Tibial artery (tissue), 4 donors: ENCODE measurements around the gene PPIL1.

ENCODE experiments used
- DNase-seq, 2 donors: peaks; one replicate each; pipeline ENCODE4 v3.0.0-alpha.2; 2019
- H3K27ac ChIP-seq, 2 donors: fragments of 200-600 bp; sonication (generic) in 1 of 2; 1 replicate in 1 of 2; 2 replicates in 1 of 2; pipeline ENCODE4 v1.5.1; 2018 to 2019; ENCODE audit warnings: mild to moderate bottlenecking in 1 of 2
- H3K27me3 ChIP-seq, 2 donors: fragments of 200-600 bp; sonication (generic) in 1 of 2; one replicate each; pipeline versions ENCODE4 v1.5.1 to v1.6.0; 2016 to 2019
- H3K36me3 ChIP-seq, 3 donors: fragments of 200-600 bp; sonication (generic) in 2 of 3; one replicate each; pipeline ENCODE4 v1.5.1; 2016 to 2019; ENCODE audit warnings: mild to moderate bottlenecking in 2 of 3
- H3K4me1 ChIP-seq, 4 donors: fragments of 200-600 bp; sonication (generic) in 2 of 4; 1 replicate in 3 of 4; 2 replicates in 1 of 4; pipeline ENCODE4 v1.5.1; 2016 to 2019
- H3K4me3 ChIP-seq, 2 donors: fragments of 200-600 bp; sonication (generic) in 1 of 2; 1 replicate in 1 of 2; 2 replicates in 1 of 2; pipeline ENCODE4 v1.5.1; 2018 to 2019; ENCODE audit warnings: mild to moderate bottlenecking in 2 of 2
- H3K9me3 ChIP-seq, 3 donors: fragments of 200-600 bp; sonication (generic) in 1 of 3; one replicate each; pipeline ENCODE4 v1.5.1; 2016 to 2019
- CTCF ChIP-seq, 2 experiments: fragments of 200-600 bp in 1 of 2; fragments of 450-650 bp in 1 of 2; IDR thresholded peaks; one replicate each; pipeline ENCODE4 v1.5.1; 2017 to 2019; ENCODE audit warnings: antibody characterized with exemption in 2 of 2, mild to moderate bottlenecking in 1 of 2, moderate library complexity in 1 of 2
- intact Hi-C: fragments of 100-400 bp; cut with DNase I; formaldehyde crosslinking; loops from one replicate; pipeline ENCODE4 v1.15.0; 2023; ENCODE audit warnings: low total_unique reads

Gene PPIL1

GRCh38 chr6:36867471-36868224, 7.0 kb downstream of the PPIL1 start:
- Histone ChIP-seq H3K27me3 (no peaks in the 10 kb centered on the region), H3K27ac (no peak overlapping the region), H3K36me3 (peaks cover 0 to 36% (median 10%) of the 10 kb centered on the region in 3 donors), H3K4me3 (no peak overlapping the region), H3K9me3 (no peaks in the 10 kb centered on the region), H3K4me1 (no peaks in the 10 kb centered on the region)
- TF ChIP-seq CTCF (IDR thresholded peaks at IDR 0.05): no peak
- intact Hi-C loops: no loop called here
- no peak for DNase-seq

DNA sequence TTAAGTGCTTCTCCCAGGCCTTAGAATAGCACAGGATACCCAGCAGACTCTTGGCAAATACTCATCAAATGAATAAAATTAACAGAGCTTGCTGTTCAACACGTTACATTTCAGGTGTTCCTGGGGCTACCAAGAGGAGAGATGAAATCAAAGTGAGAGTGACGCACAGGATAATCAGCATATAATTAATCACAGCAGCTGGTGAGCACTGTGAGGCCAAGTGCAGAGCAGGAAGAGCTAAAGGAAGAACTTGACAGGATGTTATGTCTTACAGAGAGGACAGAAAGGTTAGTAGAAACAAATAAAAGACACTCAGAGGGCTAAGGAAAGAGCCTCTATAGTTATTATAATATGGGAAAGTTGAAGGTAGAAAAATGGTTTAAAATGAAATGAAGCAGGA, 8.8 kb downstream of the PPIL1 start:
- no peaks in the 10 kb centered on the region for H3K4me1 ChIP-seq
- intact Hi-C loops: loop anchor here (1.0 kb wide), 1 partner anchor 13 kb away; no protein-coding TSS in a partner anchor
- H3K9me3 ChIP-seq: no peaks in the 10 kb centered on the region
- TF ChIP-seq CTCF (IDR thresholded peaks at IDR 0.05): no peak
- peaks cover 0 to 30% (median 12%) of the 10 kb centered on the region in 3 donors for H3K36me3 ChIP-seq
- no peak overlapping the region for H3K4me3 ChIP-seq
- H3K27ac ChIP-seq: no peak overlapping the region
- H3K27me3 ChIP-seq: no peaks in the 10 kb centered on the region
- DNase-seq: no peak

DNA sequence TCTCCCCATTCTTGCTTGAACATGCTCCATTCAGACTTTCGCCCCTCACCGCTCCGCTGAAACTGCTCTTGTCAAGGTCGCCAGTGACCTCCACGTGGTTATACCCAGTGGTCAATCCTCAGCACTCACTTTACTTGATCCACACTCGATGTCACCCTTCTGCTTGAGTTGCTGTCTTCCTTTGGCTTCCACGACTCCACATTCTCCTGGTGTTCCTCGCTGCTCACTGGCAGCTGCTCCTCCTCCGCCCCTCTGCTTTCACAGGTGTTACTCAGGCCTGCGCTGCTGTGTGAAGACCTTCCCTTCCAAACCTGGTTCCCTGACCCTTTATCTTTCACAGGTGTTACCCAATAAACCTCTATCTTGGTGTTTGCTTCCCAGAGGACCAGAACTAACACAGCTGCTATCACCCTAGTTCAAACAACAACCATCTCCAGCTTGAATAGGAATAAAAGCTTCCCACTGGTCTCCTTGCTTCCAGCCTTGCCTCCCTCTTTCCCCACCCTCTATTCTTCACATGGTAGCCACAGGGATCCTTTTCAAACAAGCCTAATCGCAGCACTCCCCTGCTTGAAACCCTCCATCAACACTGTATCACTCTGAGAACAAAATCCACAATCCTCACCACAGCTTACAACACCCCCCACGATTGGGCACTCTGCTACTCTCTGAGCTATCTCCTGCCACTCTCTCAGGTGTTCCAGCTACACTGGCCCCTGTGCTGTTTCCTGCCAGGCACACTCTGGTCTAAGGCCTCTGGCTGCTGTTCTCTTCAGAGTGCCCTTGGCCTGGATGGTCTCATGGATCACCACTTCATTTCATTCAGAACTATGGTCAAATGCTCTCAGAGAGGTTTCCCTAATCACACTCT, 10.7 kb downstream of the PPIL1 start:
- peaks cover 0 to 11% (median 6%) of the 10 kb centered on the region in 3 donors for H3K36me3 ChIP-seq
- peaks cover 0 to 2% (median under 1%) of the 10 kb centered on the region in 4 donors for H3K4me1 ChIP-seq
- intact Hi-C loops: no loop called here
- no peaks in the 10 kb centered on the region for H3K27me3 ChIP-seq
- no peak overlapping the region for H3K4me3 ChIP-seq
- H3K9me3 ChIP-seq: no peaks in the 10 kb centered on the region
- TF ChIP-seq CTCF (IDR thresholded peaks at IDR 0.05): no peak
- H3K27ac ChIP-seq: no peak overlapping the region
- no peak for DNase-seq

DNA sequence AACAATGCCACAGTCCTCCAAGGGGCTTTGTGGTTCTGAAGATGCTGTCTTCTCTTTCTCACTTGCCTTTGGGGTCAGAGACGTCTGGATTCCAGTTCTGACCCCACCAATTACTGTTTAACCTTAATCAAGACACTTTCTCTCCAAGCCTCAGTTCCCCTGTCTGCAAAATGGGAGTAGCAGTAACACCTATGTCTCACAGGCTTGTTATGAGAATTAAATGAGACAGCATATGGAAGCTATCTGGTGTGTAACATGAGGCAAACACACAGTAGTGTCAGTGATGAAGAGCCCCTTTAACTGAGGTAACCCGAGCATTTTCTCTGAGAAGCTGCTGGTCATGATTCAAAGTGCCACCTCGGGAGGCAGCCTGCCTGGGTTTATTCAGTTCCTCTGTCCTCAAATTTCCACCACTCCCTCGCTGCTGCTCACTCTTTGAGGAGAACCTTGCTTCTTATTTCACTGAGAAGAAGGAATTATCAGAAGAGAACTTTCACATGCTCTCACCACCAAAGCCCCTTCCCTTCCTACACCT, 11.7 kb downstream of the PPIL1 start:
- TF ChIP-seq CTCF (IDR thresholded peaks at IDR 0.05): no peak
- no peak overlapping the region for H3K4me3 ChIP-seq
- H3K4me1 ChIP-seq: peaks cover 0 to 10% (median 4%) of the 10 kb centered on the region in 4 donors
- H3K36me3 ChIP-seq: peaks cover 0 to 8% (median 6%) of the 10 kb centered on the region in 3 donors
- no peaks in the 10 kb centered on the region for H3K9me3 ChIP-seq
- H3K27me3 ChIP-seq: no peaks in the 10 kb centered on the region
- no peak overlapping the region for H3K27ac ChIP-seq
- DNase-seq: no peak
- intact Hi-C loops: no loop called here

- Histone ChIP-seq H3K9me3 (no peaks in the 10 kb centered on the region), H3K4me3 (no peak overlapping the region), H3K27ac (no peak overlapping the region), H3K4me1 (peaks cover 0 to 10% (median 4%) of the 10 kb centered on the region in 4 donors), H3K36me3 (peaks cover 0 to 8% (median 6%) of the 10 kb centered on the region in 3 donors), H3K27me3 (no peaks in the 10 kb centered on the region)
- no peak for TF ChIP-seq CTCF (IDR thresholded peaks at IDR 0.05)
- intact Hi-C loops: no loop called here
- DNase-seq: no peak
Observed at GRCh38 chr6:36862164-36862847, 12.3 kb downstream of the PPIL1 start.
